A549 (cell line): ENCODE results near the gene KRT8. TPM values are rescaled to one million over a fixed set of nuclear protein-coding genes. Genes with fewer than 3 reads are reported as not detected.
A peak's percentile ranks its signal among the peaks of the same experiment; 100 is the strongest.

Source experiments
- ATAC-seq, 2 experiments: fragments of 200-7000 bp in 1 of 2; fragments of >200 bp in 1 of 2; cut with Nextera tagmentation in 1 of 2; cut with Tn5 transposase in 1 of 2; 3 replicates each; pipeline versions ENCODE4 v1.8.0 to v1.9.1; 2018 to 2020; ENCODE audit warnings: mild to moderate bottlenecking in 1 of 2, moderate library complexity in 1 of 2
- CTCF ChIA-PET: fragments of 300-600 bp; sonication (Branson Sonifier 250); formaldehyde crosslinking; extraction: SDS; loops from one replicate; lab custom pipeline; 2021; ENCODE audit warnings: antibody characterized with exemption, inconsistent platforms; lab: Yijun Ruan, JAX
- POLR2A ChIA-PET: fragments of 350-600 bp; formaldehyde crosslinking; extraction: SDS; loops from one replicate; lab custom pipeline; 2021; ENCODE audit warnings: antibody characterized with exemption, inconsistent platforms; lab: Yijun Ruan, JAX
- DNase-seq, 2 experiments: peaks; one replicate each; pipeline versions ENCODE4 v3.0.0 to v3.0.0-alpha.2; 2011 to 2016; ENCODE audit warnings: low read depth in 1 of 2, low spot score in 1 of 2
- FAIRE-seq: peaks from 2 replicates; lab custom pipeline; 2011; peaks lifted over from hg19 to GRCh38; lab: Jason Lieb, UNC
- H3K27ac ChIP-seq, 2 experiments: fragments of >200 bp; sonication (Bioruptor Twin); formaldehyde crosslinking; 3 replicates each; pipeline ENCODE4 v1.5.1; 2016 to 2017
- H3K4me1 ChIP-seq: fragments of >200 bp; sonication (Bioruptor Twin); formaldehyde crosslinking; 3 replicates; pipeline ENCODE4 v1.6.1; 2016
- H3K4me2 ChIP-seq: fragments of >200 bp; sonication (Bioruptor Twin); formaldehyde crosslinking; 3 replicates; pipeline ENCODE4 v1.6.1; 2016
- H3K4me3 ChIP-seq: fragments of >200 bp; sonication (Bioruptor Twin); formaldehyde crosslinking; 3 replicates; pipeline ENCODE4 v1.5.1; 2016
- H3K9me3 ChIP-seq: fragments of >200 bp; sonication (Bioruptor Twin); formaldehyde crosslinking; 3 replicates; pipeline ENCODE4 v1.6.1; 2016
- BHLHE40 ChIP-seq: IDR thresholded peaks from 2 replicates; pipeline ENCODE4 v1.6.1; 2012; ENCODE audit warnings: low read depth, low read length, inconsistent platforms
- CEBPB ChIP-seq, 2 experiments: fragments of >200 bp in 1 of 2; sonication (Bioruptor Twin) in 1 of 2; formaldehyde crosslinking in 1 of 2; IDR thresholded peaks; 2 replicates each; pipeline ENCODE4 v1.6.1; 2012 to 2016
- EP300 ChIP-seq, 2 experiments: fragments of >200 bp; sonication (Bioruptor Twin); formaldehyde crosslinking; IDR thresholded peaks; 2 replicates in 1 of 2; 3 replicates in 1 of 2; pipeline ENCODE4 v1.6.1; 2016 to 2017
- ESRRA ChIP-seq: fragments of 150-350 bp; IDR thresholded peaks from 2 replicates; pipeline ENCODE4 v1.6.1; 2014; ENCODE audit warnings: mild to moderate bottlenecking, low read length, borderline replicate concordance
- FOSB ChIP-seq: fragments of 250-450 bp; sonication (Bioruptor Pico); IDR thresholded peaks from 2 replicates; pipeline ENCODE4 v1.5.0; 2020; ENCODE audit warnings: mild to moderate bottlenecking, moderate library complexity
- GATA3 ChIP-seq: IDR thresholded peaks from 2 replicates; pipeline ENCODE4 v1.6.1; 2012; ENCODE audit warnings: borderline replicate concordance
- HDAC2 ChIP-seq: fragments of 200-600 bp; sonication (generic); IDR thresholded peaks from 2 replicates; pipeline ENCODE4 v1.6.1; 2016
- HES2 ChIP-seq: fragments of >200 bp; sonication (Bioruptor Twin); formaldehyde crosslinking; IDR thresholded peaks from 2 replicates; pipeline ENCODE4 v1.6.1; 2016
- HEYL ChIP-seq: fragments of 250-450 bp; sonication (Bioruptor Pico); IDR thresholded peaks from 2 replicates; pipeline ENCODE4 v1.8.0; 2021; ENCODE audit warnings: mild to moderate bottlenecking, moderate library complexity
- HMGXB4 ChIP-seq: fragments of 250-450 bp; sonication (Bioruptor Pico); IDR thresholded peaks from 2 replicates; pipeline ENCODE4 v1.5.0; 2021; ENCODE audit warnings: mild to moderate bottlenecking, moderate library complexity, borderline replicate concordance
- HOXA7 ChIP-seq: fragments of 250-450 bp; sonication (Bioruptor Pico); IDR thresholded peaks from 2 replicates; pipeline ENCODE4 v1.5.0; 2020; ENCODE audit warnings: mild to moderate bottlenecking, moderate library complexity
- HOXB13 ChIP-seq: fragments of 250-450 bp; sonication (Bioruptor Pico); IDR thresholded peaks from 2 replicates; pipeline ENCODE4 v1.5.0; 2020; ENCODE audit warnings: low read depth, mild to moderate bottlenecking, moderate library complexity
- HOXB5 ChIP-seq: fragments of 250-450 bp; sonication (Bioruptor Pico); IDR thresholded peaks from 2 replicates; pipeline ENCODE4 v1.5.0; 2020; ENCODE audit warnings: mild to moderate bottlenecking, moderate library complexity
- JUNB ChIP-seq: fragments of >200 bp; sonication (Bioruptor Twin); formaldehyde crosslinking; IDR thresholded peaks from 2 replicates; pipeline ENCODE4 v1.6.1; 2016
- KDM5A ChIP-seq: fragments of 200-600 bp; sonication (generic); IDR thresholded peaks from 2 replicates; pipeline ENCODE4 v1.6.1; 2016; ENCODE audit warnings: antibody characterized with exemption, mild to moderate bottlenecking
- MAX ChIP-seq: IDR thresholded peaks from 2 replicates; pipeline ENCODE4 v1.6.1; 2012
- MYC ChIP-seq: IDR thresholded peaks from 2 replicates; pipeline ENCODE4 v1.6.1; 2012; ENCODE audit warnings: mild to moderate bottlenecking, inconsistent platforms, low read length, improper control_type of control experiment, borderline replicate concordance
- PBX3 ChIP-seq: IDR thresholded peaks from 2 replicates; pipeline ENCODE4 v1.6.1; 2012
- PHF8 ChIP-seq: fragments of 200-600 bp; sonication (generic); IDR thresholded peaks from 2 replicates; pipeline ENCODE4 v1.6.1; 2016; ENCODE audit warnings: low read depth, mild to moderate bottlenecking, antibody characterized with exemption, moderate library complexity, borderline replicate concordance
- SMC3 ChIP-seq: fragments of >200 bp; sonication (Bioruptor Twin); formaldehyde crosslinking; IDR thresholded peaks from 3 replicates; pipeline ENCODE4 v1.6.1; 2018; ENCODE audit warnings: inconsistent platforms
- TP53 ChIP-seq: fragments of 250-450 bp; sonication (Bioruptor Pico); IDR thresholded peaks from 2 replicates; pipeline ENCODE4 v1.5.0; 2021; ENCODE audit warnings: mild to moderate bottlenecking, moderate library complexity
- ZNF302 ChIP-seq: fragments of 250-450 bp; sonication (Bioruptor Pico); IDR thresholded peaks from 2 replicates; pipeline ENCODE4 v1.9.0; 2021; ENCODE audit warnings: inconsistent platforms, mild to moderate bottlenecking, moderate library complexity
- WGBS: methylation state at CpG from one replicate; pipeline ENCODE4 v1.1.6; 2017; ENCODE audit errors: missing lambda C conversion rate; 5-methylcytosine and 5-hydroxymethylcytosine counted together
- polyA plus RNA-seq, 4 experiments: library from polyadenylated mRNA; depleted of rRNA in 3 of 4; stranded (reverse); fragments of >200 nt; fragmentation: RNase III in 1 of 4; extraction: RNeasy Plus Mini Kit Qiagen cat#74134 plus additional on column Dnase treatment in 1 of 4; gene quantifications; 2 replicates in 3 of 4; 3 replicates in 1 of 4; pipeline ENCODE4 v1.2.3, GENCODE V29; 2011 to 2017

KRT8 gene
- polyA plus RNA-seq, 2 of the 4 experiments (the other 2 are of a cell fraction): 2,250 to 3,633 TPM

GRCh38 chr12:52914576-52915121 is 9.8 kb upstream of the KRT8 start:
- H3K9me3 ChIP-seq: no peaks in the 10 kb centered on the region
- POLR2A ChIA-PET: interaction anchor here (1.5 kb wide), 1 partner anchor 10 kb away, joined by 4 read pairs; the partner anchor contains the start of gene KRT8
- 88% methylated on average over 7 of the region's 7 CpGs for WGBS
- ATAC-seq (no peak; a peak in 1 of 6 replicates), DNase-seq (no peak)
- peaks cover 3% of the 10 kb centered on the region; the same call in 2 of the 3 replicates for H3K4me1 ChIP-seq
- CTCF ChIA-PET: interaction anchor here (0.6 to 10.7 kb wide), 5 partner anchors 8 to 757 kb away, joined by 3 to 126 read pairs (median 8); partner anchors contain the start of gene KRT8
- H3K4me3 ChIP-seq: no peak overlapping the region
- H3K4me2 ChIP-seq: no peak overlapping the region
- peak overlapping the region in 1 of 2 experiments; percentile 40; a peak in 1 of 6 replicates for H3K27ac ChIP-seq
- no peak for TF ChIP-seq FOSB (CRISPR knock-in tag)
- TF ChIP-seq BHLHE40: no peak
- no peak for TF ChIP-seq PBX3
- TF ChIP-seq MYC: no peak
- no peak for TF ChIP-seq JUNB
- TF ChIP-seq CEBPB (IDR thresholded peaks at IDR 0.05): no peak
- TF ChIP-seq EP300 (IDR thresholded peaks at IDR 0.05): no peak
- no peak for TF ChIP-seq HOXB5
- TF ChIP-seq HES2: no peak
- TF ChIP-seq MAX: no peak
- TF ChIP-seq ESRRA: no peak
- no peak for TF ChIP-seq SMC3
- TF ChIP-seq, all 56 proteins: peak for 0
- no peak for FAIRE-seq

- no peaks in the 10 kb centered on the region for H3K9me3 ChIP-seq
- TF ChIP-seq HOXA7 (CRISPR knock-in tag) (no peak), HDAC2 (no peak), KDM5A (no peak), HMGXB4 (CRISPR knock-in tag) (no peak), HEYL (no peak), ZNF302 (no peak), GATA3 (no peak), HOXB13 (CRISPR knock-in tag) (no peak), PHF8 (no peak), TP53 (CRISPR knock-in tag) (no peak)
- FAIRE-seq: no peak
- no peak for DNase-seq
- ChIA-PET POLR2A (no interaction called here), CTCF (interaction anchor here (0.6 to 10.7 kb wide), 4 partner anchors 7 to 599 kb away, joined by 4 to 126 read pairs (median 21); partner anchors contain the start of gene KRT8)
- peaks cover 13% of the 10 kb centered on the region for H3K4me1 ChIP-seq
- no peak for ATAC-seq
- no peak overlapping the region for H3K4me2 ChIP-seq
- no peak overlapping the region for H3K4me3 ChIP-seq
- 91% methylated on average over 9 of the region's 9 CpGs for WGBS
- H3K27ac ChIP-seq: peak overlapping the region in 1 of 2 experiments; percentile 35; a peak in 1 of 6 replicates
Observed at GRCh38 chr12:52913431-52913821, 8.6 kb upstream of the KRT8 start.
